H1 (cell line): Measurements from ENCODE around the gene PSME1. TPM values are rescaled to one million over a fixed set of nuclear protein-coding genes. Genes with fewer than 3 reads are reported as not detected.

ENCODE experiments used
- BACH1 ChIP-seq: IDR thresholded peaks from 2 replicates; pipeline ENCODE4 v1.6.1; 2012; ENCODE audit warnings: low read length, improper control_type of control experiment
- BCL11A ChIP-seq, 2 experiments: IDR thresholded peaks; one replicate each; pipeline ENCODE4 v1.6.1; 2011; ENCODE audit warnings: low read depth in 2 of 2, low read length in 2 of 2, mild to moderate bottlenecking in 2 of 2
- EGR1 ChIP-seq: IDR thresholded peaks from 2 replicates; pipeline ENCODE4 v1.6.1; 2011; ENCODE audit warnings: low read depth, low read length, borderline replicate concordance
- EP300 ChIP-seq, 2 experiments: IDR thresholded peaks; 1 replicate in 1 of 2; 2 replicates in 1 of 2; pipeline ENCODE4 v1.6.1; 2011 to 2012; ENCODE audit warnings: low read depth in 2 of 2, low read length in 2 of 2, mild to moderate bottlenecking in 2 of 2, borderline replicate concordance in 1 of 2, inconsistent platforms in 1 of 2, moderate library complexity in 1 of 2
- SAP30 ChIP-seq: fragments of 300-600 bp; sonication (generic); IDR thresholded peaks from 2 replicates; pipeline ENCODE4 v1.7.1; 2012; ENCODE audit warnings: low read length, moderate library complexity, mild to moderate bottlenecking, inconsistent platforms; ENCODE audit not compliant: insufficient read depth, insufficient replicate concordance
- SIX5 ChIP-seq: IDR thresholded peaks from 2 replicates; pipeline ENCODE4 v1.6.1; 2011; ENCODE audit warnings: mild to moderate bottlenecking, low read depth, low read length
- TCF12 ChIP-seq: IDR thresholded peaks from 2 replicates; pipeline ENCODE4 v1.6.1; 2011; ENCODE audit warnings: low read depth, mild to moderate bottlenecking, low read length
- YY1 ChIP-seq: IDR thresholded peaks from 2 replicates; pipeline ENCODE4 v1.6.1; 2011; ENCODE audit warnings: low read depth, mild to moderate bottlenecking, low read length
- polyA plus RNA-seq, 7 experiments: library from polyadenylated mRNA; depleted of rRNA in 3 of 7; stranded (reverse) in 5 of 7; unstranded in 2 of 7; fragments of >200 nt in 5 of 7; fragments of 200-250 nt in 2 of 7; gene quantifications; 1 replicate in 5 of 7; 2 replicates in 1 of 7; 4 replicates in 1 of 7; pipeline versions ENCODE4 v1.2.1 to v1.2.3, GENCODE V29; 2011 to 2013; ENCODE audit warnings: missing spikeins in 2 of 7, mixed read lengths in 2 of 7
- total RNA-seq: library from RNA; stranded (reverse); fragmentation: NEBNext Ultra II Directional; extraction: Animal tissue kit (Norgen Biotek cat#: 25700); gene quantifications from 2 replicates; pipeline ENCODE4 v1.2.1, GENCODE V29; 2021
- TF ChIP-seq, protein P1 (sequence below): IDR thresholded peaks from 2 replicates; pipeline ENCODE4 v1.6.1; 2012; ENCODE audit warnings: inconsistent platforms

Gene PSME1
- total and polyA plus RNA-seq, 2 of the 8 experiments (the other 6 are each of a cell fraction or from before 2014, with no cell fraction given) = 74.9 to 85.9 TPM

DNA sequence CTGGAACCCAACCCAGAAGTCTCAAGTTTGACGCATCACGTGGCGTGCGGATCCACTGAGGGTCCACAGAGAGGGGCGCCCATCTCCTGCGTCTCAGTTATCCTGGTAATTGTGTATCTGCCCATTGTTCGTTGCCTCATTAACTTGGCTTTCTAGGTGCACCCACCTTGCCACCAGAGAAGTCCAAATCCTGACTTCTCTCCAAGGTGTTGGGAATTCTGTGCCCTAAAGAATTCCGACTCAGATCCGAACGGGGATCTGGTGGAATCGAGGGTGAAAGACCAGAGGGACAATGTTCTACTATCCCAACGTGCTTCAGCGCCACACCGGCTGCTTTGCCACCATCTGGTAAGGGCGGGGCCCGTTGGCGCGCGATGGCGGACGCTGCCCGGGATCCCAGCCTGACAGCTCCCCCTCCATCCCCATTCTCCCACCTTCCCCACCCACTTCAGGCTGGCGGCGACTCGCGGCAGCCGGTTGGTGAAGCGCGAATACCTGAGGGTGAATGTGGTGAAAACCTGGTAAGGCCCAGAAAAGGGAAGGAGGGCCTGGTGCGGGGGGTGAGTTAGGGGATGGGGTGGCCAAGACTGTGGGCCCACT, 36.4 kb downstream of the PSME1 start (continued):
- TF ChIP-seq EGR1 = no peak
- TF ChIP-seq SIX5 = no peak
- no peak for TF ChIP-seq EP300 (IDR thresholded peaks at IDR 0.05; ENCODE audit: borderline replicate concordance in 1 of 2, low read depth in 2 of 2, low read length in 2 of 2)
- no peak for TF ChIP-seq TCF12
- no peak for TF ChIP-seq BACH1
- TF ChIP-seq, protein P1, sequence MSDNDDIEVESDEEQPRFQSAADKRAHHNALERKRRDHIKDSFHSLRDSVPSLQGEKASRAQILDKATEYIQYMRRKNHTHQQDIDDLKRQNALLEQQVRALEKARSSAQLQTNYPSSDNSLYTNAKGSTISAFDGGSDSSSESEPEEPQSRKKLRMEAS = peak; percentile 68
- TF ChIP-seq YY1 = 0 out of 2 replicates have a peak, but pooled peaks have one; percentile 8
- TF ChIP-seq SAP30 = peak; percentile 76
- no peak for TF ChIP-seq BCL11A (IDR thresholded peaks at IDR 0.05; ENCODE audit: low read depth in 2 of 2, low read length in 2 of 2)
